Lung (tissue), 12 donors: ENCODE results near the gene NOXA1. TPM values are rescaled to one million over a fixed set of nuclear protein-coding genes. Genes with fewer than 3 reads are reported as not detected.
A peak's percentile ranks its signal among the peaks of the same experiment; 100 is the strongest.

Experiments used
- ATAC-seq: fragments of 200-7000 bp; cut with Tn5 transposase; one replicate; pipeline ENCODE4 v1.9.1; 2020; ENCODE audit warnings: moderate number of reproducible peaks; ENCODE audit not compliant: insufficient read depth, low FRiP score
- DNase-seq, 3 donors: peaks; one replicate each; pipeline ENCODE4 v3.0.0-alpha.2; 2013 to 2017
- H3K27ac ChIP-seq, 2 donors: one replicate each; pipeline ENCODE4 v1.5.1; 2013; ENCODE audit warnings: mild to moderate bottlenecking in 2 of 2, moderate library complexity in 2 of 2, control low read depth in 1 of 2, inconsistent platforms in 1 of 2, low read depth in 1 of 2, low read length in 1 of 2
- H3K27me3 ChIP-seq, 3 donors: one replicate each; pipeline ENCODE4 v1.5.1; 2013; ENCODE audit warnings: low read length in 2 of 3; ENCODE audit not compliant: control insufficient read depth in 3 of 3, insufficient read depth in 3 of 3
- H3K36me3 ChIP-seq, 4 donors: one replicate each; pipeline ENCODE4 v1.5.1; 2013; ENCODE audit warnings: low read length in 4 of 4, mild to moderate bottlenecking in 1 of 4, moderate library complexity in 1 of 4; ENCODE audit not compliant: control insufficient read depth in 4 of 4, insufficient read depth in 4 of 4
- H3K4me1 ChIP-seq, 5 donors: one replicate each; pipeline ENCODE4 v1.5.1; 2013; ENCODE audit warnings: low read length in 5 of 5, mild to moderate bottlenecking in 2 of 5, moderate library complexity in 1 of 5; ENCODE audit not compliant: control insufficient read depth in 5 of 5, insufficient read depth in 5 of 5
- H3K4me3 ChIP-seq: one replicate; pipeline ENCODE4 v1.5.1; 2013; ENCODE audit warnings: mild to moderate bottlenecking, control low read depth, moderate library complexity
- H3K9ac ChIP-seq, 2 donors: one replicate each; pipeline ENCODE4 v1.5.1; 2013; ENCODE audit warnings: low read length in 2 of 2, control low read depth in 1 of 2; ENCODE audit not compliant: insufficient read depth in 1 of 2
- H3K9me3 ChIP-seq, 4 donors: one replicate each; pipeline ENCODE4 v1.5.1; 2013; ENCODE audit warnings: low read length in 3 of 4, mild to moderate bottlenecking in 1 of 4, moderate library complexity in 1 of 4; ENCODE audit not compliant: control insufficient read depth in 4 of 4, insufficient read depth in 3 of 4
- WGBS, 2 donors: extraction: QIAGEN DNeasy Blood & Tissue Kit; methylation state at CpG; one replicate each; pipeline ENCODE4 v1.1.7; 2013; 5-methylcytosine and 5-hydroxymethylcytosine counted together
- polyA plus RNA-seq, 2 donors: library from polyadenylated mRNA; stranded (reverse); fragments of 200-250 nt; gene quantifications; one replicate each; pipeline ENCODE4 v1.2.1, GENCODE V29; 2013
- total RNA-seq, 2 donors: library from RNA; depleted of rRNA in 1 of 2; stranded (reverse); fragments of >200 nt in 1 of 2; gene quantifications; one replicate each; pipeline ENCODE4 v1.2.1, GENCODE V29; 2014 to 2021
- TF ChIP-seq, protein P1 (sequence below): IDR thresholded peaks from 2 replicates; pipeline ENCODE4 v1.5.1; 2012; ENCODE audit warnings: mild to moderate bottlenecking; ENCODE audit errors: control extremely low read depth, extremely low read depth
- donor health status: control.
- donor health status: control.
- donor health status: Bipolar disorder and iron deficiency.
- donor health status: healthy.
- donor health status: DM: yes; HTN: yes; CAD: no.

Gene NOXA1
- total and polyA plus RNA-seq, 4 donors = 2.1 to 11.7 (median 6.6) TPM

DNA sequence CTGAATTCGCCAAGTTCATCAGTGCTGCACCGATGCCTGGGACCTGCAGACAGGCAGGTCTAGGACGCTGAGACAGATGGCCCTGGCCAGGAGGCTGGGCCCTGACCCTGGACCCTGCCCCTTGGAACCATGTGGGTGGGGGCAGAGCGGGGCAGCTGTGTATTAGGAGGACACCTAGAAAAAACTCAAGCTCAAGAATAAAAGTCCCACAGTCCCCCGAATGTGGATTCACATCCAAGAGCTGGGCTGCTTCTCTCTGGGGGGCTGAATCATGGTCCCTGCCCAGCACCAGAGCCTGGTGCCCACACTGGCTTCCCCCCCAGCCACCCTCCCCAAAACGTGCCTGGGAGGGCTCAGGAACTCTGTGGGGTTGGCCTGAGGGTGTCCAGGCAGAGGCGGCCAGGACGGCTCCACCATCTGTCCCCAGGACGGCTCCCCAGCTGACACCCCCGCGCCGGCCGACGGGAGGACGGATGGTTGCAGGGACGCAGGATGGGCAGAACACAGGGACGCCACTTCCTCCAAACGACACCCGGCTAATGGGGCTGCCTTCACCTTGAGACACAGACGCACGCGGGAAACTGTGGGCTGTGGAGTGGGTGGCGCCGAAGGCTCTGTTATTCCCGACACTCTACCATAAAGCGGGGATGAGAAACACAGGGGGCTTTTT is 35.2 kb upstream of the NOXA1 start:
- TF ChIP-seq, protein P1, sequence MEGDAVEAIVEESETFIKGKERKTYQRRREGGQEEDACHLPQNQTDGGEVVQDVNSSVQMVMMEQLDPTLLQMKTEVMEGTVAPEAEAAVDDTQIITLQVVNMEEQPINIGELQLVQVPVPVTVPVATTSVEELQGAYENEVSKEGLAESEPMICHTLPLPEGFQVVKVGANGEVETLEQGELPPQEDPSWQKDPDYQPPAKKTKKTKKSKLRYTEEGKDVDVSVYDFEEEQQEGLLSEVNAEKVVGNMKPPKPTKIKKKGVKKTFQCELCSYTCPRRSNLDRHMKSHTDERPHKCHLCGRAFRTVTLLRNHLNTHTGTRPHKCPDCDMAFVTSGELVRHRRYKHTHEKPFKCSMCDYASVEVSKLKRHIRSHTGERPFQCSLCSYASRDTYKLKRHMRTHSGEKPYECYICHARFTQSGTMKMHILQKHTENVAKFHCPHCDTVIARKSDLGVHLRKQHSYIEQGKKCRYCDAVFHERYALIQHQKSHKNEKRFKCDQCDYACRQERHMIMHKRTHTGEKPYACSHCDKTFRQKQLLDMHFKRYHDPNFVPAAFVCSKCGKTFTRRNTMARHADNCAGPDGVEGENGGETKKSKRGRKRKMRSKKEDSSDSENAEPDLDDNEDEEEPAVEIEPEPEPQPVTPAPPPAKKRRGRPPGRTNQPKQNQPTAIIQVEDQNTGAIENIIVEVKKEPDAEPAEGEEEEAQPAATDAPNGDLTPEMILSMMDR = no peak
- Histone ChIP-seq H3K27me3 (no peaks in the 10 kb centered on the region), H3K9ac (no peak overlapping the region), H3K4me1 (peaks cover 0 to 17% (median 4%) of the 10 kb centered on the region in 5 donors), H3K27ac (peak overlapping the region; percentile 62 to 82), H3K4me3 (no peak overlapping the region), H3K36me3 (peaks cover 0 to 14% (median 0%) of the 10 kb centered on the region in 4 donors), H3K9me3 (no peaks in the 10 kb centered on the region)
- WGBS, 2 donors = 71 to 78% methylated on average over 26 of the region's 26 CpGs
- DNase-seq (no peak), ATAC-seq (no peak)

DNA sequence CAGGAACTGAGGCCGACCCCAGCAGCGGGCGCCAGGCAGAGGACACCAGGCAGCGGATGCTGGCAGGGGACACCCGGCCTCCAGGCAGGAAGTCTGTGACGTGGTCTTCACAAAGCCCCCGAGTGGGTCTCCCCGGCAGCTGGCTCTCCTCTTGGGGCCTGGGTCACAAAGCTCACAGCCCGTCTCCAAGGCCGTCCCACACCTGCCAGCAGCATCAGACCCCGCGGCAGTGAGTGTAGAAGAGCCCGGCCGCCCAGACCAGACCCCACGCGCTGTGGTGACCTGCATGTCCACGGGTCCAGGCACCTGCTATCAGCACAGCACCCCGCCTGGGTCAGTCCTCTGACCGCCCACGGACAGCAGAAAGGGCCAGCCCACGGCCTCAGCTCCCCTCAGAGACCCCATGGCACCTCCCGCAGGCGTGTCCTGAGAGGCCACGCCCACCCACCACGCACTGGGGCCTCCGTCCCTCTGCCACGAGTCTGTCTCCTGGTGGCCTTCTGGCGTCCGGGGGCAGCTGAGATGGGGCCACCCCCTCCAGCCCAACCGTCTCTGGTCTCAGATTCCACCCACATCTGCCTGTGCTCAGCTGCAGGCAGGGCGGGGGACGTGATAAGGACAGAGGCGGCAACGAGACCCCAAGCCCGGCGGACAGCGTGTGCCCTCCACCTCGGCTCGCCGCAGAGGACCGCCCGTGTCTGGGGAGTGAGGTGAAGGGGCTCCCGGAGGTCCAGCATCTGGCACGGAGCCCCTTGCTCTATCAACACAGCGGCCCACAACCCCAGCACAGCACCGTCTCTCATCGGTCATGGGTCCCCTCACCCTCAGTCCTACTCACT is 34.4 kb upstream of the NOXA1 start:
- TF ChIP-seq, protein P1 = no peak
- Histone ChIP-seq H3K9me3 (no peaks in the 10 kb centered on the region), H3K4me1 (peaks cover 0 to 15% (median 0%) of the 10 kb centered on the region in 5 donors), H3K27ac (peak overlapping the region in 1 of 2 donors; percentile 82), H3K36me3 (peaks cover 0 to 20% (median 0%) of the 10 kb centered on the region in 4 donors), H3K9ac (no peak overlapping the region), H3K4me3 (no peak overlapping the region), H3K27me3 (no peaks in the 10 kb centered on the region)
- ATAC-seq (no peak), DNase-seq (no peak)
- WGBS, 2 donors = 77 to 83% methylated on average over 46 to 47 of the region's 47 CpGs

DNA sequence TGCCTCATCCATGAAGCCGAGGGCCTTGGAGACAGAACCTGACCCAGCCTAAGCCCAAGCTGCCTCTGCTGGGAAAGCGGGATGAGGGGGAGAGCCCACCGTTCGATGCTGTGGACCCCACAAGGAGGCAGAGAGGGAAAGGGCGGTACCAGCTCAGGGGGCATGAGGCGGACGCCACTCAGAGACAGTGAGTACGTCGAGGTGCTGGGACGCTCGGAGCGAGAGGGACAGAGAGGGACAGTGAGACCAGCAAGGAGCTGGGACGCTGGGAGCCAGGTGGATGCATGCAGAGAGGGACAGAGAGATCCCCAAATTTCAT is 33.8 kb upstream of the NOXA1 start:
- no peak overlapping the region for H3K9ac ChIP-seq

More for the DNA sequence above, 33.8 kb upstream of the NOXA1 start:
- ATAC-seq (no peak), DNase-seq (no peak)
- Histone ChIP-seq H3K27ac (peak overlapping the region in 1 of 2 donors; percentile 82), H3K4me1 (peaks cover 0 to 15% (median 0%) of the 10 kb centered on the region in 5 donors), H3K27me3 (no peaks in the 10 kb centered on the region), H3K4me3 (no peak overlapping the region), H3K36me3 (peaks cover 0 to 20% (median 0%) of the 10 kb centered on the region in 4 donors), H3K9me3 (no peaks in the 10 kb centered on the region)
- 87 to 97% methylated on average over 13 of the region's 13 CpGs for WGBS, 2 donors
- TF ChIP-seq, protein P1 = no peak
